NCI-H774 (cell line): Measurements from ENCODE around the gene ENHO.

ENCODE experiments used
- DNase-seq: peaks from one replicate; lab custom pipeline; 2025; lab: John Stamatoyannopoulos, UW

Gene ENHO

GRCh38 chr9:34475097-34475496, 47.7 kb downstream of the ENHO start:
- no peak for DNase-seq
